Neural progenitor cell (in vitro differentiated cells): ENCODE data around the gene ARHGAP28. TPM values are rescaled to one million over a fixed set of nuclear protein-coding genes. Genes with fewer than 3 reads are reported as not detected.

Source experiments
- DNase-seq: peaks from one replicate; pipeline ENCODE4 v3.0.0-alpha.2; 2016; ENCODE audit warnings: low spot score
- H2AFZ ChIP-seq: fragments of 200-600 bp; sonication (generic); replicated peaks from 2 replicates; pipeline ENCODE4 v1.6.1; 2016; ENCODE audit warnings: antibody characterized with exemption
- H3F3A ChIP-seq: fragments of 200-600 bp; sonication (generic); 2 replicates; pipeline ENCODE4 v1.6.1; 2016; ENCODE audit warnings: antibody characterized with exemption, low read depth
- H3K27ac ChIP-seq: fragments of 200-600 bp; sonication (generic); 2 replicates; pipeline ENCODE4 v1.5.1; 2016; ENCODE audit warnings: mild to moderate bottlenecking
- H3K27me3 ChIP-seq: fragments of 200-600 bp; sonication (generic); 2 replicates; pipeline ENCODE4 v1.6.1; 2016; ENCODE audit warnings: mild to moderate bottlenecking, moderate library complexity
- H3K36me3 ChIP-seq: fragments of 200-600 bp; sonication (generic); 2 replicates; pipeline ENCODE4 v1.5.1; 2016
- H3K4me1 ChIP-seq: fragments of 200-600 bp; sonication (generic); 2 replicates; pipeline ENCODE4 v1.6.1; 2016; ENCODE audit warnings: mixed run types
- H3K4me2 ChIP-seq: fragments of 200-600 bp; sonication (generic); 2 replicates; pipeline ENCODE4 v1.6.1; 2016
- H3K4me3 ChIP-seq: fragments of 200-600 bp; sonication (generic); 2 replicates; pipeline ENCODE4 v1.5.1; 2016
- H3K79me2 ChIP-seq: fragments of 200-600 bp; sonication (generic); 2 replicates; pipeline ENCODE4 v1.6.1; 2016; ENCODE audit warnings: low read depth
- H3K9ac ChIP-seq: fragments of 200-600 bp; sonication (generic); 2 replicates; pipeline ENCODE4 v1.6.1; 2016
- H3K9me3 ChIP-seq: fragments of 200-600 bp; sonication (generic); 2 replicates; pipeline ENCODE4 v1.5.1; 2016; ENCODE audit warnings: low read depth
- H4K20me1 ChIP-seq: fragments of 200-600 bp; sonication (generic); 2 replicates; pipeline ENCODE4 v1.6.1; 2016; ENCODE audit warnings: low read depth
- H3K27ac Mint-ChIP-seq: 3 replicates; pipeline ENCODE4 v1.8.0; 2021; ENCODE audit warnings: mixed read lengths
- H3K27me3 Mint-ChIP-seq: 2 replicates; pipeline ENCODE4 v1.8.0; 2022; ENCODE audit warnings: low read depth, mild to moderate bottlenecking, inconsistent platforms, moderate library complexity, mixed read lengths; ENCODE audit not compliant: insufficient read depth
- H3K36me3 Mint-ChIP-seq: 3 replicates; pipeline ENCODE4 v1.8.0; 2021; ENCODE audit warnings: mixed read lengths
- H3K4me1 Mint-ChIP-seq: 3 replicates; pipeline ENCODE4 v1.8.0; 2021; ENCODE audit warnings: mixed read lengths
- H3K4me3 Mint-ChIP-seq: 3 replicates; pipeline ENCODE4 v1.8.0; 2021; ENCODE audit warnings: mild to moderate bottlenecking, moderate library complexity, mixed read lengths
- H3K9me3 Mint-ChIP-seq: 3 replicates; pipeline ENCODE4 v1.8.0; 2020; ENCODE audit warnings: mixed read lengths
- EZH2 ChIP-seq: fragments of 200-600 bp; sonication (generic); IDR thresholded peaks from 2 replicates; pipeline ENCODE4 v1.6.1; 2017; ENCODE audit warnings: antibody characterized with exemption, mild to moderate bottlenecking, moderate library complexity
- EZH2phosphoT487 ChIP-seq: fragments of 200-600 bp; sonication (generic); IDR thresholded peaks from 2 replicates; pipeline ENCODE4 v1.6.1; 2017; ENCODE audit warnings: antibody characterized with exemption
- total RNA-seq: library from RNA; depleted of rRNA; stranded (reverse); fragments of >200 nt; gene quantifications from 2 replicates; pipeline ENCODE4 v1.2.3, GENCODE V29; 2015; ENCODE audit warnings: low replicate concordance
- TF ChIP-seq, protein P1 (sequence below): fragments of 200-600 bp; sonication (generic); IDR thresholded peaks from 2 replicates; pipeline ENCODE4 v1.5.1; 2017; ENCODE audit warnings: antibody characterized with exemption, mild to moderate bottlenecking

The ARHGAP28 gene
- total RNA-seq, 1 donor from 2014 or later: 25.7 TPM

DNA sequence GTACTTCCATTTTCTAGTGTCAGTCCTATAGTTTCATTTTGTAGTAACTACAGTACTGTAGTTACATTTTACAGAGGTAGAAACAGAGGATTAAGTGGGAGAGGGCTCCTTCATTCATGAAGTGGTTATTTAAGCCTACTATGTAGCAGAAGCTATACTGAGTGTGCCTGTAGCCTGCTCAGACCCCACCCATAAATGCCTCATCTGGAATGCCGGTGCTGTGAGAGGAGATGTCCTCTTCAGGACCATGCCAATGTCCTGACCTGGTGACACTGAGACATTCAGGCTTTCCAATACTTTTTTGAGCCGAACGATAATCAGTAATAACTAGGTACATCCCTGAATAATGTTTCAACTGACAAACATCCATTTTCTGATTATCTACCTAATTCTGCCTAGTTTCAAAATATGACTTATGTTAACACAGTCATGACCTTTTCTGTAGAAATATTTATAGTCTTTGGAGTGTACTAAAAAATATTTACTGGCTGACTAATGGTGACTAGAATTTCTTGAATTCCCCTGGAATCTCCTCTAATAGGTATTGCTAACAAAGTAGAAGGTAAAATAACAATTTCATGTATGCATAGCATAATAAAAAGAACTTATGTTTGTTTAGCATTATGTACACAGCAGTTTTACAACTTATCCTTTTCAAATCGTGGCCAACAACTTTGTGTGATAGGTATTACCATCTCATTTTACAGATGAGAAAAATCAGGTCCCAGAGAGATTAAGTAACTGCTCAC lies 10.2 kb upstream of the ARHGAP28 start:
- no peak overlapping the region for H3K9ac ChIP-seq
- no peaks in the 10 kb centered on the region for H3K27me3 ChIP-seq
- TF ChIP-seq, protein P1, sequence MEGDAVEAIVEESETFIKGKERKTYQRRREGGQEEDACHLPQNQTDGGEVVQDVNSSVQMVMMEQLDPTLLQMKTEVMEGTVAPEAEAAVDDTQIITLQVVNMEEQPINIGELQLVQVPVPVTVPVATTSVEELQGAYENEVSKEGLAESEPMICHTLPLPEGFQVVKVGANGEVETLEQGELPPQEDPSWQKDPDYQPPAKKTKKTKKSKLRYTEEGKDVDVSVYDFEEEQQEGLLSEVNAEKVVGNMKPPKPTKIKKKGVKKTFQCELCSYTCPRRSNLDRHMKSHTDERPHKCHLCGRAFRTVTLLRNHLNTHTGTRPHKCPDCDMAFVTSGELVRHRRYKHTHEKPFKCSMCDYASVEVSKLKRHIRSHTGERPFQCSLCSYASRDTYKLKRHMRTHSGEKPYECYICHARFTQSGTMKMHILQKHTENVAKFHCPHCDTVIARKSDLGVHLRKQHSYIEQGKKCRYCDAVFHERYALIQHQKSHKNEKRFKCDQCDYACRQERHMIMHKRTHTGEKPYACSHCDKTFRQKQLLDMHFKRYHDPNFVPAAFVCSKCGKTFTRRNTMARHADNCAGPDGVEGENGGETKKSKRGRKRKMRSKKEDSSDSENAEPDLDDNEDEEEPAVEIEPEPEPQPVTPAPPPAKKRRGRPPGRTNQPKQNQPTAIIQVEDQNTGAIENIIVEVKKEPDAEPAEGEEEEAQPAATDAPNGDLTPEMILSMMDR: no peak
- no peak for TF ChIP-seq EZH2phosphoT487
- TF ChIP-seq EZH2: no peak
- H2AFZ ChIP-seq: no peak overlapping the region
- no peaks in the 10 kb centered on the region for H3K79me2 ChIP-seq
- H3K4me1 ChIP-seq: peaks cover 10% of the 10 kb centered on the region
- H3K4me3 Mint-ChIP-seq: no peak overlapping the region
- no peaks in the 10 kb centered on the region for H3K9me3 ChIP-seq
- no peaks in the 10 kb centered on the region for H3F3A ChIP-seq
- no peaks in the 10 kb centered on the region for H4K20me1 ChIP-seq
- H3K4me1 Mint-ChIP-seq: no peaks in the 10 kb centered on the region
- DNase-seq: no peak
- H3K27ac ChIP-seq: no peak overlapping the region
- H3K9me3 Mint-ChIP-seq: no peaks in the 10 kb centered on the region
- H3K4me3 ChIP-seq: no peak overlapping the region
- no peaks in the 10 kb centered on the region for H3K36me3 ChIP-seq
- H3K27ac Mint-ChIP-seq: no peak overlapping the region
- no peaks in the 10 kb centered on the region for H3K27me3 Mint-ChIP-seq
- no peak overlapping the region for H3K4me2 ChIP-seq
- H3K36me3 Mint-ChIP-seq: no peaks in the 10 kb centered on the region

DNA sequence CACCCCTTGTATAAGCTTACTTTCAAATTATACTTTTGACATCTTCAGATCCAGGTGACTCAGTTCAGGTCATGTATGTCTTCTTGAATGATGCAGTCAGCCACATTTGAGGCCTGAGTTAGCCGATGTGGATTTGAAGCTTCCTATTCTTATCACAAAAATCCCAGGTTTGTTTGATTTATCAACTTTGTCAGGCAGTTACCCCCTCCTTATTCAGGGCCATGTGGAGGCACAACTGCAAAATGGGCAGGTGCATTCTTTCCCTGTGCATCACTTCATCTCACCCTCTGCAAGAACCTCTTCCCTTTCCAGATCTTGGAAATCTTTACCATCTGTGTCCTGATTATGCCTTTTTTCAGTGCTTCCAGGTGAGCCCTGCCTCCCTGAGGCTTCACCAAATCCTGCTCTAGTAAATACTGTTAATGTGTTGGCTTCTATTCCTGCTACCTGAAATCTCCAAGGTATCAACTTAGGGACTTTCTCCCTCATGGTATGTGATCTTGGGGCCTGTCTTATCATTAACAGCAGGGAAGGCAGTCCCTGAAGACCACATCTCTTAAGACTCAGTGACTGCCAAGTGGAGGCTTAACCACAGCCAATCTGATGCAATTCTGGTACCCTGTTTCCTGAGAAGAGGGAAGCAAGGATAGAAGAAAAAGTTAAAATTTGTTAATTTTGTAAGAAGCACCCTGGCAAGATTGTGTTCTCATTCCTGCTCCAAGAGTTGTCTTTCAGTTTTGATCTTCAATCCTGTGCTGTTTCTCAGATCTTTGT lies 9.4 kb upstream of the ARHGAP28 start:
- no peak overlapping the region for H3K27ac ChIP-seq
- H3K4me1 ChIP-seq: peaks cover 10% of the 10 kb centered on the region
- no peaks in the 10 kb centered on the region for H3K36me3 ChIP-seq
- H3F3A ChIP-seq: no peaks in the 10 kb centered on the region
- H3K4me2 ChIP-seq: no peak overlapping the region
- Mint-ChIP-seq H3K4me3 (no peak overlapping the region), H3K9me3 (no peaks in the 10 kb centered on the region), H3K27me3 (no peaks in the 10 kb centered on the region), H3K4me1 (no peaks in the 10 kb centered on the region), H3K36me3 (no peaks in the 10 kb centered on the region), H3K27ac (no peak overlapping the region)
- no peaks in the 10 kb centered on the region for H3K27me3 ChIP-seq
- no peak overlapping the region for H3K4me3 ChIP-seq
- H3K9me3 ChIP-seq: no peaks in the 10 kb centered on the region
- TF ChIP-seq EZH2phosphoT487: no peak
- TF ChIP-seq, protein P1: no peak
- no peak for TF ChIP-seq EZH2
- H3K79me2 ChIP-seq: no peaks in the 10 kb centered on the region
- no peak overlapping the region for H2AFZ ChIP-seq
- no peak overlapping the region for H3K9ac ChIP-seq
- no peak for DNase-seq
- no peaks in the 10 kb centered on the region for H4K20me1 ChIP-seq

DNA sequence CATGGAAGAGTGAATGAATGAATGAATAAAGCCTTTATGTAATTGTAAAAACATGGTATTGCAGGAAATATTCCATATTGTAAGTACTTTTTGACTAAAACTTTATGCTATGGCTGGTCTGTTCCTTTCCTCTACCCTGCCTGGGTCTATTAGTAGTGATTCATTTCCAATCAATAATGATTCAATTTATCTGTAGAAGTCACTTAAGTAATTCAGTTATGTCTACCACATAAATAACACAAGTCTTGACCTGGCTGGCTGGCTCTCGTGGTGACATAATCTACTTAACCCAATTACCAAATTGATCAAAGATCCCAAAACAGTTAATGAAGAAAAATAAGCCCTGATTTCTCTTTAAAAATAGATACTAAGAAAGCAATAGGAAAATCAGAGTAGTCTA lies 7.8 kb upstream of the ARHGAP28 start:
- Mint-ChIP-seq H3K27ac (no peak overlapping the region), H3K9me3 (no peaks in the 10 kb centered on the region), H3K27me3 (no peaks in the 10 kb centered on the region), H3K4me3 (no peak overlapping the region), H3K4me1 (peaks cover 3% of the 10 kb centered on the region), H3K36me3 (no peaks in the 10 kb centered on the region)
- H3K9ac ChIP-seq: no peak overlapping the region
- H3K27ac ChIP-seq: no peak overlapping the region
- H3K4me3 ChIP-seq: no peak overlapping the region
- no peaks in the 10 kb centered on the region for H3K36me3 ChIP-seq
- H3K9me3 ChIP-seq: no peaks in the 10 kb centered on the region
- no peaks in the 10 kb centered on the region for H3K79me2 ChIP-seq
- TF ChIP-seq, protein P1: no peak
- TF ChIP-seq EZH2 (no peak), EZH2phosphoT487 (no peak)
- no peak overlapping the region for H3K4me2 ChIP-seq
- H3F3A ChIP-seq: no peaks in the 10 kb centered on the region
- H2AFZ ChIP-seq: no peak overlapping the region
- no peak for DNase-seq
- no peaks in the 10 kb centered on the region for H3K27me3 ChIP-seq
- peaks cover 10% of the 10 kb centered on the region for H3K4me1 ChIP-seq
- H4K20me1 ChIP-seq: no peaks in the 10 kb centered on the region
